Trophoblast cell (in vitro differentiated cells and primary cell): ENCODE measurements around the gene ZNF678.
"Not testable (repeated sequence)": the region's sequence is repeated elsewhere in the genome, so short reads cannot be mapped to it uniquely, and the experiment has no call there.

ENCODE experiments used
- DNase-seq, 2 donors: peaks; one replicate each; pipeline ENCODE4 v3.0.0-alpha.2; 2016
- H2AFZ ChIP-seq: 2 replicates; pipeline ENCODE4 v1.6.1; 2013; ENCODE audit warnings: low read length, moderate library complexity, mild to moderate bottlenecking; ENCODE audit not compliant: insufficient read depth, poor library complexity
- H2AK5ac ChIP-seq: 2 replicates; pipeline ENCODE4 v1.6.1; 2013; ENCODE audit warnings: mild to moderate bottlenecking, low read length
- H2BK120ac ChIP-seq: 2 replicates; pipeline ENCODE4 v1.6.1; 2013; ENCODE audit warnings: low read length, mild to moderate bottlenecking, moderate library complexity; ENCODE audit not compliant: insufficient read depth, poor library complexity
- H2BK12ac ChIP-seq: 2 replicates; pipeline ENCODE4 v1.6.1; 2013; ENCODE audit warnings: mild to moderate bottlenecking, low read length, moderate library complexity
- H2BK5ac ChIP-seq: 2 replicates; pipeline ENCODE4 v1.6.1; 2013; ENCODE audit warnings: low read length, low read depth, moderate library complexity, mild to moderate bottlenecking; ENCODE audit not compliant: poor library complexity
- H3K14ac ChIP-seq: 2 replicates; pipeline ENCODE4 v1.6.1; 2013; ENCODE audit warnings: mild to moderate bottlenecking, low read length
- H3K18ac ChIP-seq: 2 replicates; pipeline ENCODE4 v1.6.1; 2013; ENCODE audit warnings: mild to moderate bottlenecking, low read length
- H3K23ac ChIP-seq: 2 replicates; pipeline ENCODE4 v1.6.1; 2013; ENCODE audit warnings: low read length
- H3K27ac ChIP-seq: 2 replicates; pipeline ENCODE4 v1.5.1; 2013; ENCODE audit warnings: low read depth, mild to moderate bottlenecking, inconsistent platforms, low read length, moderate library complexity
- H3K27me3 ChIP-seq: 2 replicates; pipeline ENCODE4 v1.6.1; 2013; ENCODE audit warnings: inconsistent platforms, mild to moderate bottlenecking, low read length, moderate library complexity; ENCODE audit not compliant: insufficient read depth
- H3K36me3 ChIP-seq, 2 experiments: 1 replicate in 1 of 2; 2 replicates in 1 of 2; pipeline ENCODE4 v1.6.1; 2013; ENCODE audit warnings: low read length in 2 of 2, mild to moderate bottlenecking in 2 of 2, moderate library complexity in 1 of 2; ENCODE audit not compliant: insufficient read depth in 2 of 2, control insufficient read depth in 1 of 2
- H3K4ac ChIP-seq: 2 replicates; pipeline ENCODE4 v1.6.1; 2013; ENCODE audit warnings: low read depth, mild to moderate bottlenecking, low read length, moderate library complexity
- H3K4me1 ChIP-seq, 2 experiments: 1 replicate in 1 of 2; 2 replicates in 1 of 2; pipeline ENCODE4 v1.6.1; 2013; ENCODE audit warnings: low read length in 2 of 2, mild to moderate bottlenecking in 2 of 2, moderate library complexity in 1 of 2; ENCODE audit not compliant: insufficient read depth in 2 of 2, control insufficient read depth in 1 of 2
- H3K4me2 ChIP-seq: 2 replicates; pipeline ENCODE4 v1.6.1; 2013; ENCODE audit warnings: inconsistent platforms, mild to moderate bottlenecking, low read length, moderate library complexity
- H3K4me3 ChIP-seq: 2 replicates; pipeline ENCODE4 v1.5.1; 2013; ENCODE audit warnings: mild to moderate bottlenecking, low read depth, low read length, inconsistent platforms
- H3K79me1 ChIP-seq: one replicate; pipeline ENCODE4 v1.6.1; 2013; ENCODE audit warnings: low read length
- H3K79me2 ChIP-seq: 2 replicates; pipeline ENCODE4 v1.6.1; 2013; ENCODE audit warnings: low read length, mild to moderate bottlenecking; ENCODE audit not compliant: control insufficient read depth, insufficient read depth, poor library complexity
- H3K9ac ChIP-seq: 2 replicates; pipeline ENCODE4 v1.6.1; 2013; ENCODE audit warnings: mild to moderate bottlenecking, low read length
- H3K9me3 ChIP-seq: 2 replicates; pipeline ENCODE4 v1.6.1; 2013; ENCODE audit warnings: low read depth, mild to moderate bottlenecking, control low read depth, inconsistent platforms, low read length; ENCODE audit not compliant: insufficient read depth
- H4K12ac ChIP-seq: 2 replicates; pipeline ENCODE4 v1.6.1; 2013; ENCODE audit warnings: low read depth, mild to moderate bottlenecking, low read length, moderate library complexity
- H4K8ac ChIP-seq: 2 replicates; pipeline ENCODE4 v1.6.1; 2013; ENCODE audit warnings: low read depth, mild to moderate bottlenecking, low read length, moderate library complexity
- H4K91ac ChIP-seq: one replicate; pipeline ENCODE4 v1.6.1; 2013; ENCODE audit warnings: low read depth, mild to moderate bottlenecking, low read length, moderate library complexity
- WGBS: extraction: QIAGEN DNeasy Blood & Tissue Kit; methylation state at CpG from one replicate; pipeline ENCODE4 v1.1.7; 2013; ENCODE audit warnings: missing lambda C conversion rate; ENCODE audit not compliant: insufficient read length, insufficient coverage; ENCODE audit errors: extremely low coverage; 5-methylcytosine and 5-hydroxymethylcytosine counted together

ZNF678 gene

DNA sequence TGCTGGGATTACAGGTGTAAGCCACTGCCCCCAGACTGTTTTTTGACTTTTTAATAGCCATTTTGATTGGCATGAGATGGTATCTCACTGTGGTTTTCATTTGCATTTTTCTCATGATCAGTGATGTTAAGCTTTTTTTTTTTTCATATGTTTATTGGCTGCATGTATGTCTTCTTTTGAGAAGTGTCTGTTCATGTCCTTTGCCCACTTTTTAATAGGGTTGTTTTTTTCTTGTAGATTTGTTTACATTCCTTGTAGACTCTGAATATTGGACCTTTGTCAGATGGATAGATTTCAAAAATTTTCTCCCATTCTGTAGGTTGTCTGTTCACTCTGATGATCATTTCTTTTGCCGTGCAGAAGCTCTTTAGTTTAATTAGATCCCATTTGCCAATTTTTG, 25.4 kb downstream of the ZNF678 start:
- H3K4me2 ChIP-seq, H3K9me3 ChIP-seq, H4K91ac ChIP-seq, H3K27ac ChIP-seq, H2AK5ac ChIP-seq, H3K4ac ChIP-seq, H3K36me3 ChIP-seq, H2BK12ac ChIP-seq, H3K79me2 ChIP-seq, H2AFZ ChIP-seq, H2BK5ac ChIP-seq, H3K79me1 ChIP-seq, H3K18ac ChIP-seq, H3K23ac ChIP-seq, H4K8ac ChIP-seq, H3K14ac ChIP-seq, H3K27me3 ChIP-seq, H2BK120ac ChIP-seq, H4K12ac ChIP-seq, H3K4me1 ChIP-seq, H3K4me3 ChIP-seq, DNase-seq, H3K9ac ChIP-seq: not testable (repeated sequence)
- no CpG with 5 or more reads among the region's 1 CpG for WGBS

GRCh38 chr1:227589777-227590176, 26.4 kb downstream of the ZNF678 start:
- H4K91ac ChIP-seq, H3K4me1 ChIP-seq, DNase-seq, H2BK120ac ChIP-seq, H2BK5ac ChIP-seq, H3K18ac ChIP-seq, H3K14ac ChIP-seq, H3K9ac ChIP-seq, H4K12ac ChIP-seq, H3K4me2 ChIP-seq, H2AFZ ChIP-seq, H3K27ac ChIP-seq, H3K4ac ChIP-seq, H3K36me3 ChIP-seq, H3K79me2 ChIP-seq, H2AK5ac ChIP-seq, H3K79me1 ChIP-seq, H3K4me3 ChIP-seq, H3K23ac ChIP-seq, H2BK12ac ChIP-seq, H4K8ac ChIP-seq, H3K9me3 ChIP-seq, H3K27me3 ChIP-seq: not testable (repeated sequence)
- WGBS: no CpG with 5 or more reads among the region's 4 CpGs

DNA sequence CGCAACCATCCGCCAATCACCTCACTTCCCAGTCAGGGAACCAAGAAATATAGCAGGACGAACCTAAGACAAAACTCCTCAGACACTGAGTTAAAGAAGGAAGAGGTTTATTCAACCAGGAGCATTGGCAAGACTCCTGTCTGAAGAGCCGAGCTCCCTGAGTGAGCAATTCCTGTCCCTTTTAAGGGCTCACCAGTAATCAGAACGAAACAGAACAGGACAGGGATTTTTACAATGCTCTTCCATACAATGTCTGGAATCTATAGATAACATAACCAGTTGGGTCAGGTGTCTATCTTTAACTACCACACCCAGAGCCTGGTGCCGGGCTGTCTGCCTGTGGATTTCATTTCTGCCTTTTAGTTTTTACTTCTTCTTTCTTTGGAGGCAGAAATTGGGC, 32.9 kb downstream of the ZNF678 start:
- not testable (repeated sequence) for H3K4me2 ChIP-seq, H3K27me3 ChIP-seq, H2BK12ac ChIP-seq, H3K36me3 ChIP-seq, H3K27ac ChIP-seq, H2AFZ ChIP-seq, H3K4ac ChIP-seq, H3K14ac ChIP-seq, H2BK5ac ChIP-seq, H3K79me2 ChIP-seq, H4K12ac ChIP-seq, H4K91ac ChIP-seq, H3K79me1 ChIP-seq, H3K18ac ChIP-seq, H3K4me3 ChIP-seq, H3K23ac ChIP-seq, H2BK120ac ChIP-seq, H2AK5ac ChIP-seq, H3K4me1 ChIP-seq, H3K9ac ChIP-seq, H4K8ac ChIP-seq
- DNase-seq: peak in 1 of 2 donors; percentile 5
- peaks cover 10% of the 10 kb centered on the region for H3K9me3 ChIP-seq
- WGBS: no CpG with 5 or more reads among the region's 6 CpGs

- Histone ChIP-seq H3K79me2 (no peaks in the 10 kb centered on the region), H4K12ac (no peak overlapping the region), H3K23ac (no peak overlapping the region), H3K4me1 (peaks cover 0 to 2% of the 10 kb centered on the region in 2 experiments), H3K14ac (no peak overlapping the region), H3K27me3 (no peaks in the 10 kb centered on the region), H2BK12ac (no peak overlapping the region), H3K9me3 (peaks cover 4% of the 10 kb centered on the region), H3K4me2 (no peak overlapping the region), H2AK5ac (no peak overlapping the region), H2AFZ (no peak overlapping the region), H3K4me3 (no peak overlapping the region), H3K27ac (no peak overlapping the region), H2BK120ac (no peak overlapping the region), H4K91ac (no peak overlapping the region), H4K8ac (no peak overlapping the region), H3K79me1 (no peaks in the 10 kb centered on the region), H2BK5ac (no peak overlapping the region), H3K36me3 (peaks cover 0 to 2% of the 10 kb centered on the region in 2 experiments), H3K18ac (no peak overlapping the region), H3K9ac (no peak overlapping the region), H3K4ac (no peak overlapping the region)
- DNase-seq: no peak
- WGBS: no CpG with 5 or more reads among the region's 3 CpGs
Observed at GRCh38 chr1:227603327-227603726, 40.0 kb downstream of the ZNF678 start.
